HG03565 (cell line): ENCODE data around the gene SNAPC4.
"Not testable (repeated sequence)": the region's sequence is repeated elsewhere in the genome, so short reads cannot be mapped to it uniquely, and the experiment has no call there.

Source experiments
- ATAC-seq: cut with Tn5 transposase; IDR thresholded peaks from one replicate; pipeline ENCODE4 v1.9.1; 2021; ENCODE audit warnings: mild to moderate bottlenecking, moderate library complexity; ENCODE audit not compliant: unreplicated experiment

The SNAPC4 gene

DNA sequence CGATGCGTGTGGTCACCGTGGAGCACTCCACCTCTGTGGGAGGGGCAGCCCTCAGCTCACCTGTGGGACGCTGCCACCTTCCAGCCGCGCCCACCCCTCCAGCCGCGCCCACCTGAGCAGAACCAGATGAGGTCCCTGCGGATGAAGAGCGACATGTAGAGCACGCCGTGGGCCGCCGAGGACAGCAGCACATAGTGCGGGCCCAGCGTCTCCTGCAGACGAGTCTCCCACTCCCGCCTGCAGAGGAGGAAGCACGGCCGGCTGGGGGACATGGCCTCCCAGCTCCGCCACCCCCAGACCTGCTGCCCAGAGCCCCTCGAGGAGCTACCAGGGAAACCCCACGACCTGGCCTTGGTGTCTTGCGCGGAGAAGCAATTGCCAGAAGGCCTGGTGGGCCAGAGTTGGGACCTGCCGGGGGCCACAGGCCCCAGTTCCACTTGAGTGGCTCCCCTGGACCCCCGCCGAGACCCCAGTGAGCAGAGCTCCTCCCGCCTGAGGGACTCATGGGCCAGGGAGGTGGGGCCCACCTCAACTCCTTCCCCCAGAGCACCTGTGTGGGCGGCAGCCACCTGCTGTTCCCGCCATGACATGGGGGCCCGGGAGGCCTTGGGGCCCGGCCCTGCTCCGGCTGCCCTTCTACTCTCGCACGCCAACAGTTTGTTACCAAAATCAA, 33.2 kb upstream of the SNAPC4 start:
- ATAC-seq: no peak

GRCh38 chr9:136432591-136432990, 32.6 kb upstream of the SNAPC4 start:
- ATAC-seq: no peak

DNA sequence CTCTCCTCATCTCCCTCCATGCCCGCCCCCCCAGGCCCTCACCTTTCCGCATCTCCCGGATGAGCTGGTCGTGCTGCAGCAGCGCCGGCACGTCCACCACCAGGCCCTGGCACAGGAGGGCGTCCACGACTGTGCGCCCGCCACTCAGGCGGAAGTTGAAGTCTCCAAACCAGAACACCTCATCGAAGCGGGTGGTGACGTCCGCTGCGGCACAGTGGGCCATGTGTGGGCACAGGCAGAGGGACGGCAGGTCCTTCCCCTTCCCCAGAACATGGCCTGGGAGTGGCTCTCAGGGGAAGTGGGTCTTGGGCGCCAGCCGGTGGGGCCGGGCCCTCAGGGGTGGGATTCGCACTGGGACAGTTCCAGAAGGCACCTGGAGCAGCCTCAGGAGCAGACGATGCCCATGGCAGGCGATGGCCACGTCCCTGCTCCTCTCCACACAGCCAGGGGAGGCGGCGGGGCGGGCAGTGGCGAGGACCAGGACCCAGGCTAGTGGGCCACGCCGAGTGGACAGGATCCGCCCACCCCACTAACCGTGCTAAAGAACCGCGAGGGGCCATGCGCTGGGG, 31.9 kb upstream of the SNAPC4 start:
- ATAC-seq: no peak

GRCh38 chr9:136430588-136431234, 30.7 kb upstream of the SNAPC4 start:
- ATAC-seq: no peak

DNA sequence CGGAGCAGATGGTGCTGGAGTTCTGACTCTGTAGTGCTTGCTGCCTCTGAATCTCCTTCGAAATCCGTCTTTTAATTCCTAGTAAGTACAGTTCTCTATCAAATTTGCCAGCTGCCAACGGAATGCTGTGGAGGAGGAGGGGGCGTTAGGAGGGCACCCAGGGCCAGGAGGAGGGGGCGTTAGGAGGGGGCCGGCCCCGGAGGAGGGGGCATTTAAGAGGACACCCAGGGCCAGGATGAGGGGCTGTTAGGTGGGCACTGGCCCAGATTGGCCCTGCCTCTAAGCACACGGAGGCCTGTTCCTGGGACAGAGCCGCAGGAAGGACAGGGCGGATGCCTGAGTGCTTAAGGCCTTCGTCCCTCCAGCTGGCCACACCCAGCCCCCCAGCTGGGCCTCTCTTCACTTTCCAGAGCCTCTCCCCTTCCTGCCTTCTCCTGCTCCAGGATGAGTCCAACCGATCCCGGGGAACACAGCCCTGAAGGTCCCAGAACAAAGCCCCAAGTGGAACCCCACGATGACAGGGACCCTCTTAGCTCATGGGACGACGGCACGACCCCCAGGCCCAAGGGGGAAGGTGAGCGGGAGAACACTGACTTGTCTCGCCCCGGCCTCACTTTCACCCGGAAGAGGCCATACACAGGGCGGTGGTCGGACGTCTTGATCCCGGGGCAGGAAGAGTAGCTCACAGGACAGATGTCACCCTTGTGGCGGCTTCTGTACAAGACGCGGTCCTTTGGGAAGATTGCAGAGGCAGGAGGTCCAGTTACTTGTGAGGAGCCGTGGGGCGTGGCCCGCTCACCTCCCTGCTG, 29.9 kb upstream of the SNAPC4 start:
- ATAC-seq: no peak

DNA sequence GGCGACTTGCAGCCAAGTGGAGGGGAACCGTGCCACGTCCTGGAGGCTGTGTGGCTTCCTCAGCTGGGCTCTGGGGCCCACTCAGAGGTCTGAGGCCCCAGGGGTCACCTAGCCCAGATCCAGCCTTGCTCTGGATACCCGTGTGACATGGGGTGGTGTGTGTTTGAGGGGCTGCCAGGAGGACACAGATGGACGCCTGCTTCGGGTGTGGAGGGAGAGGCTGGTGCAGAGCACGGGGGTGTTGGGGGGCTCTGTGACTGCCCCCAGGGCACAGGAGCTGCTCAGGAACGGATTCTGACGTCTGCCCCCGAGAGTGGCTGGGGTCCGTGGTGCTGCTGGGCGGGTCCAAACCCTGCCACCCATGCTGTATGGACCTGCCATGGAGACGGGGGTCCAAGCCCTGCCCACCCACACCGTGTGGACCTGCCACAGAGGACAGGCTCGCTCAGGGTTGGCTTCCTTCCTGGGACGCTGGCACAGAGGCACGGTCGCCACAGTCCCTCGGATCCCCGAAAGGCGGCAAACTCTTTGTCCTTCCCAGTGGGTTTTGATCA, 29.2 kb upstream of the SNAPC4 start:
- no peak for ATAC-seq

GRCh38 chr9:136426787-136427186, 26.8 kb upstream of the SNAPC4 start:
- no peak for ATAC-seq

DNA sequence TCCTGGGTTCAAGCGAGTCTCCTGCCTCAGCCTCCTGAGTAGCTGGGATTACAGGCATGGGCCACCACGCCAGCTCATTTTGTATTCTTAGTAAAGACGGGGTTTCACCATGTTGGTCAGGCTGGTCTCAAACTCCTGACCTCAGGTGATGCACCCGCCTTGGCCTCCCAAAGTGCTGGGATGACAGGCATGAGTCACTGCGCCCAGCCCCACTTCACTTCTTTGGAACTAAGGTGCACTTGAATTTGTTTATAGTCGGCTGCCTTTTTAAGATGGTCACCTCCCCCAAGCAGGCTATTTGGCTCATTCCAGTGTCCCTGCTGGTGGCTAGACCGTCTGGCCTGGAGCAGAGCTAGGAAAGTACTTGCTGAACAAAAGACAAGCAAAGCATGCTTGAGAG, 25.4 kb upstream of the SNAPC4 start:
- not testable (repeated sequence) for ATAC-seq

DNA sequence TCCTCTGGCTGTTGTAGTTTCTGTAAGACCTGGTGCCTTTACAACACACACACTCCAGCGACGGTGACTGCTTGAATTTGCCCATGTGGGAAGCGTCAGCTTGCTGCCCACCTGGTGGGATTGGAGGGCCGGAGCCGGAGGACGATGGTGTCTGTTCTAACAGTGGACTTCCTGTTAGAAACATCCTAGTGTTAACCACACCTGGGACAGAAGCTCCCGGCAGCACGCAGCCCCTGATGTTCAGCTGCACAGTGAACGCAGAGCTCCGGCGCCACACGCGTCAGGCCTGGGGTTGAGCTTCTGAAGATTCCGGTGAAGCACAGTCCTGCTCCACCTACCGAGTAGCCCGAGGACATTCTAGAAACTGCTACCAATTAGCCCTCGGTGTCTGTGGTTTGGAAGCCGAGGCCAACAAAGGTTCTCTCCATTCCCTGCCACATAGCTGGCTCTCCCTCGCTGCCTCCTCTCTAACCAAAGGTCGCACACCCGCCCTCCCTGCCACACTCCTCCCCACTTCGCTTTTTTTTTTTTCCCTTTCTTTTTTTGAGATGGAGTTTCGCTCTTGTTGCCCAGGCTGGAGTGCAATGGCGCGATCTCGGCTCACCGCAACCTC, 24.9 kb upstream of the SNAPC4 start:
- ATAC-seq: no peak

GRCh38 chr9:136423432-136424146, 23.6 kb upstream of the SNAPC4 start:
- ATAC-seq: no peak

- ATAC-seq: no peak
Measured at GRCh38 chr9:136422876-136423275, 22.9 kb upstream of the SNAPC4 start.

- ATAC-seq: no peak
Measured at GRCh38 chr9:136421791-136422190, 21.8 kb upstream of the SNAPC4 start.

GRCh38 chr9:136419092-136419420, 19.1 kb upstream of the SNAPC4 start:
- ATAC-seq: no peak

- ATAC-seq: no peak
Measured at GRCh38 chr9:136418182-136419091, 18.5 kb upstream of the SNAPC4 start.

- no peak for ATAC-seq
Measured at GRCh38 chr9:136416914-136417313, 16.9 kb upstream of the SNAPC4 start.

- ATAC-seq: no peak
Measured at GRCh38 chr9:136416427-136416826, 16.5 kb upstream of the SNAPC4 start.

DNA sequence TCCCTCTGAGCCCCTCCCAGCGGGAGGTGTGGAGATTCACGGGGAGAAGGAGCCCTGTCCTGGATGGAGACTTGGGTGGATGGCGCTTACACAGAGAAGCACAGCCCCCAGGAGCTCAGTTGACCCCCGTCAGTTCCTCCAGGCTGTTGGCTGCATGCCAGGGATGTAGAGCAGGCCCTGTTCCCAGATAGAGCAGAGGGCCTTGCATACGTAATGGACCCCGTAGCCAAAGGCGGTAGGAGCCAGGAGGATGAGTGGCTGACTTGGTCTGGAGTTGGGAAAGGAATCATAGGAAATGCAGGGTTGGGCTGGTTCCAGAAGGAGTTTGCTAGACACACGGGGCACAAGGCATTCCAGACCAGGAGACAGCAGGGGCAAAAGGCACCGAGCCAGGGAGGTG, 13.0 kb upstream of the SNAPC4 start:
- ATAC-seq: no peak

GRCh38 chr9:136411378-136411777, 11.4 kb upstream of the SNAPC4 start:
- no peak for ATAC-seq

DNA sequence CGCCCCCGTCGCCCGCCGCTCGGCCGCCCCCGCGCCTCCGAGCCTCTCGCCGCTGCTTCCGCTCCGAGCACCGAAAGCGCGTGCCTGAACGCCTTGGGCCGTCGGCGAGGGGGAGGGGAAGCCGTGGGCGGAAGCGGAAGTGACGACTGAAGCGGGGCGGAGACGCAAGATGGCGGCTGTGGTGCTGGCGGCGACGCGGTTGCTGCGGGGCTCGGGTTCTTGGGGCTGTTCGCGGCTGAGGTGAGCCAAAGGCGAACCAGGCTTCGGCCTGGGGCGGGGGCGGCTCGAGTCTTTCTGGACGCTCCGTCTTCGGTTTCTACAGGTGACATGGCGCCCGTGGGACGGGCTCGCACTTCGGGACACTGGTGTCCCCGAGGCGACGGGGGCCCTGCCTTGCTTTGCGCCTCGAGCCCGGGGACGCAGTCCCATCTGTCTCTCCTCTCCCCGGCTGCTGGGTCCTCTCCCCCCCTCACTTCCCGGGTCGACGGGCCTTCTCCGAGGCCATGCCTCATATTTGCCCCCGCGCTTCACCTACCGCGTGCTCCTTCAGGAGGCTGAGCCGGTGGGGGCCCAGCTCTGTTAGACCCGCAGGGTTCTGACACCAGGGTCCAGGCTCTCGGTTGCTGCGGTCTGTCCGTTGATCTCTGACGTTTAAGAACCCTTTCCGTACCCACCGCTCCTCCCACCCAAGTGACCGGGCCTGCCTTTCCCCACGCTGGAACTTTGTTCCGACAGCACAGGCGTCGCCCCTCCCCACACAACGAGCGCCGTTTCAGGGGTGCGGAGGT, 10.7 kb upstream of the SNAPC4 start, which contains the start of the genes ENTR1 and PMPCA:
Gene ENTR1, minus strand, starts transcription at position 115 of the 788 bp plus-strand sequence. CDS start 217 bp downstream, outside the sequence.
Gene PMPCA, plus strand, starts transcription at position 159 of the 788 bp plus-strand sequence. Its CDS starts 11 bp downstream, at position 170.
- ATAC-seq: peak; percentile 77
